ENCODE measurements around the gene DTNB.
A peak's percentile ranks its signal among the peaks of the same experiment; 100 is the strongest.
"Not testable (repeated sequence)": the region's sequence is repeated elsewhere in the genome, so short reads cannot be mapped to it uniquely, and the experiment has no call there.

Gene DTNB

DNA sequence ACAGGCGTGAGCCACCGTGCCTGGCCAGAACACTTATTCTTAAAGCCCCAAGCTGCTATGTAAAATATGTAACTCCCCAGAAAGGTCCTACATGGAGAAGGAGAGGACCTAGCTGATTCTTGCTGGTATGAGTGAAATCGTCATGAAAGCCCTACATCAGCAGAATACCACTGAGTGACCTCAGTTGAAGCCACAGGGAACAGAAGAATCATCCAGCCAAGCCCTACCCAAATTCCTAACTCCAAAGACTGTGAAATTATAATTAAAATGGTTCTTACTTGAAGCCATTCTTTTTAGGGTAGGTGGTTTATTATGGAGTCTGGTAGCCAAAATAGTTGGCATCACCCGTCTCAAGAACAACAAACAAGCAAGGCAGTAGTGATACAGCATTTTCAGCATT is 4.5 kb upstream of the DTNB start:
- DNase-seq: no peak

GRCh38 chr2:25674077-25674362 is 643 bp upstream of the DTNB start:
- no peak for DNase-seq

GRCh38 chr2:25672494-25673299 is 680 bp downstream of the DTNB start:
- DNase-seq: peak; percentile 63

- no peak for DNase-seq
Observed at GRCh38 chr2:25671622-25672021, 1.8 kb downstream of the DTNB start.

DNA sequence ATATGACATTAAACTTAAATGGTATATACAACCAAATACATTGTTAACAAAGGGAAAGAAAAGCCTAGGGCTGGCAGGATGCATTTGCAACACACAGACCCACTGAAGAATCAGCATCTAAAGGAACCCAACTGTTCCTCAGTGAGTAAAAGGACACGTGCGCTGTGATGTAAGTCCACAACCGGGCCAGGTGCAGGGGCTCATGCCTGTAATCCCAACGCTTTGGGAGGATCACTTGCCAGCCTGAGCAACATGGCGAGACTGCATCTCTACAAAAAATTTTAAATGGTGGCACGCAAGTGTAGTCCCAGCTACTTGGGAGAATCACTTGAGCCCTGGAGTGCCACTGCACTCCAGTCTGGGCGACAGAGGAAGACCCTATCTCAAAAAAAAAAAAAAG is 3.9 kb downstream of the DTNB start:
- DNase-seq: no peak

DNA sequence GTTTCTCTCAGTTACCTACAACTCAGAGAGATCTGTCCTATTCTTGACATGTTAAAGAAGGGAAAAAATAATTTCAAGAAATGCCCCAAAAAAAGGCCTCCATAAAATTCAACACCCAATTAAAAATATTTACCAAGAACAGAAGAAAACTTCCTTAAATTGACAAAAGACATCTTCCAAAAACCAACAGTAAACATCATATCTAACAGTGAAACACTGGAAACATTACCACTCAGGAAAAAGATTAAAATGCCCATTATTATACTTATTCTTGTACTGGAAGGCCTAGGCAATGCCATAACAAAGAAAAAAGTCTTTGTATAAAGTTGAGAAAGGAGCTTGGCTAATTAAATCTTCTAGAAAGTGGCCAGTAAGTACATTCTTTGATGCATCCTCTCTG is 7.2 kb downstream of the DTNB start:
- no peak for DNase-seq

GRCh38 chr2:25665429-25665828 is 7.9 kb downstream of the DTNB start:
- DNase-seq: not testable (repeated sequence)

DNA sequence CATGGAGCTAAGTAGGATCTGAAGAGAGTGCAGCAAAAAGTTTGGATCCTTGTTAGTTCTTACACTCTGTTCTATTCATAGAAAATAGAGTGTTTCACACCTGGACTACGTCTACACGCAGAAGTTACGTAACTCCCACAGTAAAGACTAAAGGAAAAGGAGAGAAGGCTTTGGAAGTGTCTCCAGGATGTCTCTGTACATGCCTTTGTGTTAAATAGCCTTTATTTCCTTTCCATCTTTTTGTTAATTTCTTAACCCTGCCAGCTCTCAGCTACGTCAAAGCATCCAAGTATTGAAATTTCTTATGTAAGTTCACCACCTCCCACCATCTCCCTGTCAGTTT is 8.4 kb downstream of the DTNB start:
- DNase-seq: no peak

DNA sequence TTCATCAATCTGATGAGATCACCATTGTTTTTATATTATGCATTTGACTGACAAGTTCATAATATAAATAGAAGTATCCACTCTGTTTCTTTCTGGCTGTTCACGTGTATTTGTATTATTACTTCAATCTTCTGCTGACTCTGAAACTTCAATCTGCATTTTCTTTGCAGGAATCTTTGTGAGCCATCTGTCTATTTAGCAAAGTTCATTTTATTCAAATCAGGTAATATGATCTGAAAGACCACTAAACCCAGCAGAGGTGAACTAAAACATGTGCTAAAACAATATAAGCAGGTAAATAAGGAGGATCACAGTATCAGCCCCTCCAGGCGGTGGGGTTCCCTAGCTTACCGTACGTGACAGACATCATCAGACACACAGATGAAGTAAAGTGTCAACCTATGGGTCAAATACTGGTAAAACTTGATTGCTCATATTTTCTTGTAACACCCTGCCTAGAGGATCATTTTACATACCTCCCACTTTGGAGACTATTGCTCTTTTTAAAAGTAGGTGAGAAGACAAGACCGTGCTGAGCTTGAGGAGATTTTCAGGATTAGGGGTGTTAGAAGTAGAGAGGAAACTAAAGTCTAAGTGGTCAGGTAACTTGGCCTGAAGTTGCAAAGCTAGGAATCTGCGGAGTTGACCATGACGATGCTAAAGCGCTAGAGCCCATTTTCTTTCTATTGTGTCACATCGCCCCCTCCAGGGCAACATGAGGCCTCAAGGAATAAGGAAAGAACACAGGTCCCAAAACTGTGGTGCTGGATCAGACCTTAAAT is 9.0 kb downstream of the DTNB start:
- DNase-seq: no peak

- DNase-seq: no peak
Observed at GRCh38 chr2:25655316-25655715, 18.1 kb downstream of the DTNB start.

GRCh38 chr2:25654801-25655200 is 18.6 kb downstream of the DTNB start:
- DNase-seq: no peak

DNA sequence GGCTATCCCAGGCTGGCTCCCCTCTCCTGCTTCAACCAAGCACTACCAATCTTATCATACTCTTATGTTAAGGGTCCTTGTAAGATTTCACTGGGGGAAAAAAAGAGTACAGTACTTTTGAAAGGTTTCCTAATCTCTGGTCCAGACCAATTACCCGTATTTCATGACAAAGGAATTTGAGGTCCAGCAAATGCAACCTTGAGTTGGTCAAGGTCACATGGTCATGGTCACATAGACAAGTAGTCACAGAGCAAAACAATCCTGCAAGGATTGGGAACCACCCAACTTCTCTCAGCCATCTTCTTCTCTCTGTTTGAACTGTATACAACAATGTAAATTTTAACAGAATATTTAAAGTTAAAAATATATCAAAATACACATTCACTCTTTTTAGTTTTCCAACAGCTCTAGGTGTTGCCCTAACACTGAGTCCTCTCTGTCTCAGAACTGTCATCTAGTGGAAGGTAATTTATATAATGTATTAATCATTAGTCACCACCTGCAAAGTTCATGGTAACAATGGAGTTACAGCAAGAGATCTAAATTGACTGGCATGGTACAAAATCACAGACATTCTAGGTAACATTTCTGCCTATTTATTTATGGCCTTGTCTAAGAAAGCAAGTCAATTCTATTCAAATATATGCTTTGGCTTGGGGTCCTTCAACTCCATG is 21.5 kb downstream of the DTNB start:
- DNase-seq: no peak

DNA sequence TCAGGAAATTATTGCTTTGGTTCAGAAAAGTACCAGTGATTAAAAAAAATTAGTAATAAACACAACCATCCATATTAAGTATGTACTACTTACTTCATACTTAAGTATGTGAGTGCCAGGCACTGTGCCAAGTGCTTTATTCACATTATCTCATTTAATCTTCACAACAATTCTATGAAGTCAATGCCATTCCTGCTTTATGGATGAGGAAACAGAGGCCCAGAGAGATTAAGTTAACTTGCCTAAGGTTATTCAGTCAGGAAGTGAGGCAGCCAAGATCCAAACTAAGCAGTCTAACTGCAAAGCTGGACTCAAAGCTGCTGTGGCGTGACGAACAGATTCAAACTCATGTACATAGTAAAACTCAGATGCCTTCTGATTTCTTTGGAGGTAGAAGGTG is 22.3 kb downstream of the DTNB start:
- no peak for DNase-seq

DNA sequence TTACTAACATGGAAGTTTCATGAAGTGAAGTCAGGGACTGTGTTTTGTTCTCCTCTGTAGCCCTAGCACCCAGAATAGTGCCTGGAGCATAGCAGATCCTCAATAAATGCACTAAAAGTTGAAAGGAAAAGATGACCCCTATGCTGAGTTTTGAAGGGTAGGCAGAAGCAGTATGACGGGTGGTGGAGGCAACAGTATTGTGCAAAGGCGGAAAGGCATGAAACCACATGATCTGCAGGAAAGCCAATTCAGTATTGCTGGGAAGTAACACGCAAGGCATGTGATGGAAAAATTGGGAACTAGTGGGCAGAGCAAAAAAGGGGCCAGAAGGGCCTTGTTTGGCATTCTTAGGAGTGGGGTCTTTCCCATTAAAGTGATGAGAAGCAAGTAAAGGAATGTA is 23.1 kb downstream of the DTNB start:
- no peak for DNase-seq

- DNase-seq: no peak
Observed at GRCh38 chr2:25649786-25650185, 23.6 kb downstream of the DTNB start.

DNA sequence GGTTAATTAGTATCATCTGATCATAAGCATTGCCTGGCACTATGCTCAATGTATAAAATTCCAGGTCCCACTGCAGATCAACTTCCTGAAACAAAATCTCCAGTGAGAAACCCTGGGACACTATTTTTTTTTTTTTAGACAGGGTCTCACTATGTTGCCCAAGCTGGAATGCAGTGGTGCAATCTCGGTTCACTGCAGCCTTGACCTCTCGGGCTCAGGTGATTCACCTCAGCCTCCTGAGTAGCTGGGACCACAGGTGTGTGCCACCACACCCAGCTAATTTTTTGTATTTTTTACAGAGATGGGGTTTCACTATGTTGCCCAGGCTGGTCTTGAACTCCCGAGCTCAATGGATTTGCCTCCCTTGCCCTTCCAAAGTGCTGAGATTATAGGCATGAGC is 31.1 kb downstream of the DTNB start:
- DNase-seq: no peak

DNA sequence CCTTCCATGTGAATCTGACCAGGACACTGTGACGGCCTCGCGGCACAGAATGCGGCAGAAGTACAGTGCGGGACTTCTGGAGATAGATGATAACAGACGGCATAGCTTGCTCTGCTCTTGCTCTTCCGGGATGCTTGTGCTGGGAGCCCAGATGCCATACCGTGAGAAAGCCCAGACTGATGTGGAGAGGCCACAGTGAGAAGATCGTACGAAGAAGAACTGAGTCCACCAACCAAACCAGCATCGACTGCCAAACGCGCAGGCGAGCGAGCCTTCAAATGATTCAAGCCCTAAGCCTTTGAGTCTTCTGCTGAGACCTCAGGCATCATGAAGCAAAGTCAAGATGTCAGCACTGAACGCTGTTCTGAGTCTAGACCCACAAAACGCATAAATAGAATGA is 33.7 kb downstream of the DTNB start:
- DNase-seq: no peak

- DNase-seq: no peak
Observed at GRCh38 chr2:25639131-25639530, 34.2 kb downstream of the DTNB start.

GRCh38 chr2:25635797-25636196 is 37.6 kb downstream of the DTNB start:
- no peak for DNase-seq

GRCh38 chr2:25633801-25634200 is 39.6 kb downstream of the DTNB start:
- DNase-seq: not testable (repeated sequence)

GRCh38 chr2:25632396-25632795 is 41.0 kb downstream of the DTNB start:
- DNase-seq: no peak

- no peak for DNase-seq
Observed at GRCh38 chr2:25624635-25625034, 48.7 kb downstream of the DTNB start.

- DNase-seq: no peak
Observed at GRCh38 chr2:25623361-25623760, 50.0 kb downstream of the DTNB start.

- no peak for DNase-seq
Observed at GRCh38 chr2:25620711-25621110, 52.7 kb downstream of the DTNB start.
